ENCODE results near the gene BEND6. TPM values are rescaled to one million over a fixed set of nuclear protein-coding genes. Genes with fewer than 3 reads are reported as not detected.

BEND6 gene
- total and polyA plus RNA-seq, 2 donors (not counting 1 experiment from before 2014, with no cell fraction given): not detected

GRCh38 chr6:56953597-56954402 lies 1.1 kb upstream of the BEND6 start:
- DNase-seq: peak; percentile 16
- ChIA-PET POLR2A (no interaction called here), CTCF (interaction anchor here (2.0 kb wide), 1 partner anchor 49 kb away, joined by 5 read pairs; no protein-coding TSS in a partner anchor)
- intact Hi-C loops (cut with micrococcal nuclease): no loop called here
- peaks cover 0 to 36% (median 31%) of the 10 kb centered on the region in 4 experiments for H3K27me3 ChIP-seq (replicated peaks in 1 of 4; ENCODE audit: control extremely low read depth in 1 of 4, control insufficient read depth in 3 of 4, insufficient read depth in 4 of 4, low read length in 3 of 4)
- H2AFZ ChIP-seq (ENCODE audit: insufficient read depth, low read depth, low read length, poor library complexity, severe bottlenecking): peak overlapping the region; percentile 70
- H3K4me3 ChIP-seq (ENCODE audit: control extremely low read depth in 1 of 5, extremely low read depth in 1 of 5, insufficient read depth in 1 of 5, low read depth in 2 of 5, low read length in 4 of 5): peak overlapping the region in 4 of 5 experiments; percentile 10 to 61 (median 42)
- ATAC-seq (ENCODE audit: low read depth): no peak
- peak overlapping the region; percentile 89 for H3K4me3 Mint-ChIP-seq
- WGBS (ENCODE audit: insufficient coverage): 2% methylated on average over 24 of the region's 42 CpGs
- no peak overlapping the region for H3K27ac ChIP-seq (ENCODE audit: low read length in 2 of 2)
- peak overlapping the region; percentile 81 for H3K4me2 ChIP-seq (replicated peaks; ENCODE audit: low read depth, low read length, poor library complexity, severe bottlenecking)
- no peaks in the 10 kb centered on the region for H4K20me1 ChIP-seq (ENCODE audit: control insufficient read depth, insufficient read depth, low read length, poor library complexity, severe bottlenecking)
- no peak for TF ChIP-seq EZH2 (IDR thresholded peaks at IDR 0.05; ENCODE audit: borderline replicate concordance, insufficient read depth, low read depth, low read length, poor library complexity, severe bottlenecking)
- TF ChIP-seq, protein P1, sequence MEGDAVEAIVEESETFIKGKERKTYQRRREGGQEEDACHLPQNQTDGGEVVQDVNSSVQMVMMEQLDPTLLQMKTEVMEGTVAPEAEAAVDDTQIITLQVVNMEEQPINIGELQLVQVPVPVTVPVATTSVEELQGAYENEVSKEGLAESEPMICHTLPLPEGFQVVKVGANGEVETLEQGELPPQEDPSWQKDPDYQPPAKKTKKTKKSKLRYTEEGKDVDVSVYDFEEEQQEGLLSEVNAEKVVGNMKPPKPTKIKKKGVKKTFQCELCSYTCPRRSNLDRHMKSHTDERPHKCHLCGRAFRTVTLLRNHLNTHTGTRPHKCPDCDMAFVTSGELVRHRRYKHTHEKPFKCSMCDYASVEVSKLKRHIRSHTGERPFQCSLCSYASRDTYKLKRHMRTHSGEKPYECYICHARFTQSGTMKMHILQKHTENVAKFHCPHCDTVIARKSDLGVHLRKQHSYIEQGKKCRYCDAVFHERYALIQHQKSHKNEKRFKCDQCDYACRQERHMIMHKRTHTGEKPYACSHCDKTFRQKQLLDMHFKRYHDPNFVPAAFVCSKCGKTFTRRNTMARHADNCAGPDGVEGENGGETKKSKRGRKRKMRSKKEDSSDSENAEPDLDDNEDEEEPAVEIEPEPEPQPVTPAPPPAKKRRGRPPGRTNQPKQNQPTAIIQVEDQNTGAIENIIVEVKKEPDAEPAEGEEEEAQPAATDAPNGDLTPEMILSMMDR (IDR thresholded peaks at IDR 0.05): no peak
- H3K4me1 ChIP-seq (ENCODE audit: control insufficient read depth in 2 of 2, insufficient read depth in 2 of 2, low read length in 2 of 2): peaks cover 19 to 20% of the 10 kb centered on the region in 2 donors
- no peaks in the 10 kb centered on the region for H3K36me3 ChIP-seq (replicated peaks in 1 of 2; ENCODE audit: control extremely low read depth in 1 of 2, control insufficient read depth in 1 of 2, extremely low read depth in 1 of 2, insufficient read depth in 2 of 2, low read length in 1 of 2)
- H3K27ac Mint-ChIP-seq: peak overlapping the region; percentile 41
- H3K9me3 ChIP-seq (ENCODE audit: control extremely low read depth in 1 of 3, control insufficient read depth in 2 of 3, insufficient read depth in 1 of 3, low read length in 2 of 3): peaks cover 0 to 12% (median 0%) of the 10 kb centered on the region in 3 donors
- peak overlapping the region; percentile 55 for H3K9ac ChIP-seq (ENCODE audit: low read length)
- H3K79me2 ChIP-seq (ENCODE audit: control insufficient read depth, insufficient read depth, low read length): no peaks in the 10 kb centered on the region
- H3K9me3 Mint-ChIP-seq (ENCODE audit: insufficient read depth): no peaks in the 10 kb centered on the region
- H3K4me1 Mint-ChIP-seq: peaks cover 24% of the 10 kb centered on the region
- H3K27me3 Mint-ChIP-seq: peaks cover 65% of the 10 kb centered on the region

All from B cell (primary cell).